ENCODE data around the gene DDX24. TPM values are rescaled to one million over a fixed set of nuclear protein-coding genes. Genes with fewer than 3 reads are reported as not detected.

The DDX24 gene
- total and polyA plus RNA-seq, 9 of the 15 experiments (the other 6 are each of a cell fraction or from before 2014, with no cell fraction given), result 82.4 to 175 (median 122) TPM

- no peak for DNase-seq (ENCODE audit: extremely low read depth in 1 of 4, low spot score in 3 of 4)
- Histone ChIP-seq H3K9ac (ENCODE audit: insufficient read depth in 1 of 2, low read depth in 2 of 2, low read length in 2 of 2) (no peak overlapping the region; a peak in 1 of 4 replicates), H3K4me1 (replicated peaks in 1 of 2; ENCODE audit: control insufficient read depth in 2 of 2, insufficient read depth in 2 of 2, low read length in 2 of 2) (no peaks in the 10 kb centered on the region), H3K9me3 (replicated peaks; ENCODE audit: control insufficient read depth, insufficient read depth, low read depth, low read length) (no peaks in the 10 kb centered on the region), H3K27me3 (ENCODE audit: control insufficient read depth in 2 of 2, insufficient read depth in 2 of 2, low read length in 2 of 2) (peaks cover 4 to 24% of the 10 kb centered on the region in 2 experiments; a peak in 4 of 5 replicates), H3K4me2 (ENCODE audit: insufficient read depth, low read length) (no peak overlapping the region), H4K20me1 (replicated peaks; ENCODE audit: control insufficient read depth, insufficient read depth, low read length) (no peaks in the 10 kb centered on the region; the same call in 1 of the 2 replicates), H3K27ac (ENCODE audit: extremely low read depth, low read depth, low read length) (no peak overlapping the region), H2AFZ (ENCODE audit: low read depth, low read length) (no peak overlapping the region), H3K79me2 (ENCODE audit: control insufficient read depth, insufficient read depth, low read length) (no peaks in the 10 kb centered on the region), H3K9me1 (ENCODE audit: control insufficient read depth, insufficient read depth, low read length) (no peaks in the 10 kb centered on the region), H3K36me3 (ENCODE audit: control insufficient read depth, insufficient read depth, low read length) (no peaks in the 10 kb centered on the region), H3K4me3 (no peak overlapping the region)
- ChIA-PET CTCF (ENCODE audit: low intra/inter-chr PET ratio) (no interaction called here), POLR2A (interaction anchor here (0.6 to 0.7 kb wide), 2 partner anchors 10 to 21 kb away, joined by 3 read pairs; no protein-coding TSS in a partner anchor)
- no peak for FAIRE-seq
- ATAC-seq, result no peak
- 3% methylated on average over 5 of the region's 9 CpGs for WGBS (ENCODE audit: insufficient coverage, low coverage, missing lambda C conversion rate)
- in situ Hi-C loops (cut with MboI) (loop anchor here (5.0 kb wide), 1 partner anchor 99 kb away; no protein-coding TSS in a partner anchor), intact Hi-C loops (cut with micrococcal nuclease) (no loop called here)
- TF ChIP-seq GABPB1 (CRISPR knock-in tag; IDR thresholded peaks at IDR 0.05) (no peak), RBM25 (IDR thresholded peaks at IDR 0.05; ENCODE audit: low read depth, low read length, severe bottlenecking) (no peak), NFYB (IDR thresholded peaks at IDR 0.05; ENCODE audit: extremely low read depth, insufficient read length) (no peak), GATA2 (CRISPR knock-in tag; IDR thresholded peaks at IDR 0.05) (no peak), PRPF4 (IDR thresholded peaks at IDR 0.05; ENCODE audit: insufficient read depth, low read depth, low read length, poor library complexity, severe bottlenecking) (no peak), CHCHD3 (CRISPR knock-in tag; IDR thresholded peaks at IDR 0.05) (no peak), GABPB2 (CRISPR knock-in tag; conservative IDR thresholded peaks at IDR 0.05) (no peak), RUNX1 (IDR thresholded peaks at IDR 0.05; ENCODE audit: low read depth) (no peak), ZNF232 (CRISPR knock-in tag; IDR thresholded peaks at IDR 0.05) (no peak), TAF7 (tag; IDR thresholded peaks at IDR 0.05) (no peak), NFE2L1 (tag; IDR thresholded peaks at IDR 0.05; ENCODE audit: borderline replicate concordance, low read depth) (no peak)
- BruUV-seq (replicated peaks), result no TSS peak
Measured at GRCh38 chr14:94037954-94038353, 43.0 kb downstream of the DDX24 start.
